ENCODE measurements around the gene FAM98B.

The FAM98B gene

GRCh38 chr15:38461066-38461833, 7.3 kb downstream of the FAM98B start:
- no peak for DNase-seq

- DNase-seq: no peak
Measured at GRCh38 chr15:38463893-38464292, 10.0 kb downstream of the FAM98B start.

GRCh38 chr15:38464675-38465074, 10.7 kb downstream of the FAM98B start:
- DNase-seq: no peak

GRCh38 chr15:38470816-38471215, 16.9 kb downstream of the FAM98B start:
- DNase-seq: no peak

GRCh38 chr15:38471974-38472373, 18.0 kb downstream of the FAM98B start:
- DNase-seq: no peak

GRCh38 chr15:38474155-38474757, 20.3 kb downstream of the FAM98B start:
- no peak for DNase-seq

GRCh38 chr15:38475361-38475760, 21.4 kb downstream of the FAM98B start:
- no peak for DNase-seq

- no peak for DNase-seq
Measured at GRCh38 chr15:38476120-38476519, 22.2 kb downstream of the FAM98B start.

GRCh38 chr15:38477637-38478036, 23.7 kb downstream of the FAM98B start:
- DNase-seq: no peak

- no peak for DNase-seq
Measured at GRCh38 chr15:38479266-38479665, 25.3 kb downstream of the FAM98B start.

- no peak for DNase-seq
Measured at GRCh38 chr15:38479756-38480155, 25.8 kb downstream of the FAM98B start.

GRCh38 chr15:38481113-38481512, 27.2 kb downstream of the FAM98B start:
- DNase-seq: no peak

GRCh38 chr15:38481761-38482160, 27.8 kb downstream of the FAM98B start:
- no peak for DNase-seq

- DNase-seq: no peak
Measured at GRCh38 chr15:38482572-38482971, 28.6 kb downstream of the FAM98B start.

- no peak for DNase-seq
Measured at GRCh38 chr15:38486936-38487335, 33.0 kb downstream of the FAM98B start.

GRCh38 chr15:38487378-38487777, 33.5 kb downstream of the FAM98B start:
- no peak for DNase-seq

- no peak for DNase-seq
Measured at GRCh38 chr15:38490242-38490922, 36.5 kb downstream of the FAM98B start.

GRCh38 chr15:38496151-38496550, 42.2 kb downstream of the FAM98B start:
- DNase-seq: no peak

GRCh38 chr15:38499651-38500050, 45.7 kb downstream of the FAM98B start:
- no peak for DNase-seq

- DNase-seq: no peak
Measured at GRCh38 chr15:38503496-38503895, 49.6 kb downstream of the FAM98B start.

GRCh38 chr15:38504680-38505467, 50.9 kb downstream of the FAM98B start:
- DNase-seq: no peak

- no peak for DNase-seq
Measured at GRCh38 chr15:38506997-38507396, 53.1 kb downstream of the FAM98B start.

- no peak for DNase-seq
Measured at GRCh38 chr15:38507570-38507969, 53.6 kb downstream of the FAM98B start.
